ENCODE data around the gene ZNF362.
"Not testable (repeated sequence)": the region's sequence is repeated elsewhere in the genome, so short reads cannot be mapped to it uniquely, and the experiment has no call there.

ZNF362 gene

DNA sequence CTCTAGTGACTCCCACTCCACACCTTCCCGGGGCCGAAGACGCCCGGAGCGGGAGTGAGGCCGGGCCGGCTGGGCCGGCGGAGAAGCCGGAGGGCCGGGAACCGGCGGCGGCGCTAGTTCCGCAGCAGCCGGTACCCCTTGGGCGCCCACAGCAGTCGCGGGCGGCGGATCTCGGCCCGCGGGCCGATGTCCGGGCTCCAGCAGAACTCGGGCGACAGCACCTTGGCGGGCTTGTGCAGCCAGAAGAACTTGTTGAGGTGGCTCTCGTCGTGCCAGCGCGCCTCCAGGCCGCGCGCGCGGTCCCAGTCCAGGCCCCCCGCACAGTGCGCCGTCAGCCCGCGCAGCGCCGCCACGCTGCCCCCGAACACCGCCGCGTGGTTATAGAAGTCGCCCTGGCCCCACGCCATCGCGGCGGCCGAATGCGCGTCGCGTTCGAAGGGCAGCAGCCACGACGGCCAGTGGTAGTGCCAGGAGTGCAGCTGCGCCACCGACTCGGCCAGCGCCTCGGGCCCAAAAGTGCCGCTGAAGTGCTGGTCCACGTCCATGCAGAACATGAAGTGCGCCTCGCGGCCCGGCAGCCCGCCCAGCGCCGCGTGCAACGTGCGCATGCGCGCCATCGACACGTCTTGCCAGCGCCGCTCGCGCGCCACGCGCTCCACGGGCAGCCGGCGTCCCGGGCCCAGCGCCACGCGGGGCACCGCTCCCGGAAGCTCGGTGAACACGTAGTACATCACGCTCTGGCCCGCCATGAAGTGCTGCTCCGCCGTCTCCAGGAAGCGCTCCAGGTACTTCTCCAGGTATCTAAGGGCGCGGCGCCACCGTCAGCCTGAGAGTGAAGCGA lies 50.6 kb downstream of the ZNF362 start:
- no peak for DNase-seq (ENCODE audit: low read depth)

DNA sequence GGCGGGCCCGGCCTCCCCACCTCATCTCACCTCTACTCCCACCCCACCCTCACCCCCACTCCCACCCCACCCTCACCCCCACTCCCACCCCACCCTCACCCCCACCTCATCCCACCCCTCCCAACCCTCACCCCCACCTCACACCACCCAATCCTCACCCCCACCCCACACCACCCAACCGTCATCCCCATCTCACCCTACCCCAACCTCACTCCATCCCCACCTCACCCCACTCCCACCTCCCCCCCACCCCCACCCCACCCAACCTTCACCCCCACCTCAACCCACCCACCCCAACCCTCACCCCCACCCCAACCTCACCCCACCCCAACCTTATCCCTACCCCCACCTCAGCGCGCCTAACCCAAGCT lies 51.2 kb downstream of the ZNF362 start:
- DNase-seq (ENCODE audit: low read depth) = no peak

DNA sequence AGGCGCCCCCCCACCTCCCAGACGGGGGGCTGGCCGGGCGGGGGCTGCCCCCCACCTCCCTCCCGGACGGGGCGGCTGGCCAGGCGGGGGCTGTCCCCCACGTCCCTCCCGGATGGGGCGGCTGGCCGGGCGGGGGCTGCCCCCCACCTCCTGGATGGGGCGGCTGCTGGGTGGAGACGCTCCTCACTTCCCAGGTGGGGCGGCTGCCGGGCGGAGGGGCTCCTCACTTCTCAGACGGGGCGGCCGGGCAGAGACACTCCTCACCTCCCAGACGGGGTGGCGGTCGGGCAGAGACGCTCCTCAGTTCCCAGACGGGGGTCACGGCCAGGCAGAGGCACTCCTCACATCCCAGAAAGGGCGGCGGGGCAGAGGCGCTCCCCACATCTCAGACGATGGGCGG lies 53.1 kb downstream of the ZNF362 start:
- not testable (repeated sequence) for DNase-seq (ENCODE audit: low read depth)

DNA sequence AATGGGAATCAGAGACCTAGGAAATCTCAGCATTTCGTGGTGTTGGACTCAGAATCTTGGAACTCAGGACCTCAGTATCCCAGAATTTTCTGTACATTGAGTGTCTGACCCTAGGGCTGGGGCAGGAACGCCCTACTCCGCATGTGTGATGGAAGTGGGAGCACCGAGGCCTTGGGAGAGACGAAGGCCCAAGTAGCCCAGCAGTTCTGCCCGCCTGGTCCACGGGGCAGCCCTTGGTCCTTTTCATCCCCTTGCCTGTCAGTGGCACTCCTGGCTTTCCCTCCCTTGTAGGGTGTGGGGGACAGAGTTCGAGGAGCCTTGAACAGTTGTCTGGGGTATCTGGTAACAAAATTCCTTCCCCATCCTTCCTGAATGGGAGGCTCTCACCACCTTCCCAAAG lies 54.4 kb downstream of the ZNF362 start:
- DNase-seq (ENCODE audit: low read depth) = no peak

DNA sequence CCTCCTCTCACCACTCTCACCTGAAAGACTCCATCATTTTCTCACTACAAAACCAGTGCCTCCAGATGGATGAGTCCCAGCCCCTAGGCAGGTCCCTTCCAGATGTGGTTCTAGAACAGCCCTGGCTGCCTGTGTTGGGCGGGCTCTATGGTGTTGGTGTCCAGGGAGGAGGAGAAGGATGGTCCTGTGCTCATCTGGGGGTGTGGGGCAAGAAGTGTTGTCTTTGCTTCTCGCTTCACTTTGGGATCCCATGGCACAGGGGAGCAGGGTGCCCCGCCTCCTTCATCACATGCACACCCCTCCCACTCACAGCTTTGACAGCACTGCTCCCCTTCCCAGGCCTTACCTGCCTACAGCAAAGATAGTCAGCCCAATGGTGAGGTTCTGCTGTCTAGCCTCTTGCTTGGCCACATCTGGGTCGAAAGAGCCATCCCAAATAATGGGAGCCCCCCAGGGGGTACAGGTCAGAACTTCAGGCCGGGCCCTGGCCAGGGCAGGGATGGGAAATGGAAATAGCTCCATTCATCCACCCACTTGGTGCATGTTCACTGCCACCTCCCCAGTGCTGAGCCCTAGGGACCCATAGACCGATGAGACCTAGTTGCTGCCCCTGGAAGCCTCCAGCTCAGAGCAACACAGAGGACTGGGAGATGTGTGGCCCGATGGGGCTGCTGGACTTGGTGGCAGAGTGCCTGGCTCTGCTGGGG lies 55.6 kb downstream of the ZNF362 start:
- no peak for DNase-seq (ENCODE audit: low read depth)

DNA sequence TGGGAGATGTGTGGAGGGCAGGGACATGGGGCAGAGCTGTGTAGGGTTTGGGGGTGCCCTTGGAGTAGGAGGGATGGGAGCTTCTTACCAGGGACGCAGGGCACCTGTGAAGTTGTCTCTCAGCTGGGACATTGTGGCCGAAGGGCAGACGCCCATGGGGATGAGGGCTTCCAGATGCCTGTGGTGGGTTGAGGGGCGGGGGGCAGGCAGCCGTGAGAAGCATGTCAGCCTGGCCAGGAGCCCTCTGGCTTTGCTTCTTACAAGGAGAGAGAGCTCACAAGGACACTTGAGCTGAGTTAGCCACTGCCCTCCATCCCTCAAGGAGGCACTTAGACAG lies 56.1 kb downstream of the ZNF362 start:
- DNase-seq (ENCODE audit: low read depth) = no peak

DNA sequence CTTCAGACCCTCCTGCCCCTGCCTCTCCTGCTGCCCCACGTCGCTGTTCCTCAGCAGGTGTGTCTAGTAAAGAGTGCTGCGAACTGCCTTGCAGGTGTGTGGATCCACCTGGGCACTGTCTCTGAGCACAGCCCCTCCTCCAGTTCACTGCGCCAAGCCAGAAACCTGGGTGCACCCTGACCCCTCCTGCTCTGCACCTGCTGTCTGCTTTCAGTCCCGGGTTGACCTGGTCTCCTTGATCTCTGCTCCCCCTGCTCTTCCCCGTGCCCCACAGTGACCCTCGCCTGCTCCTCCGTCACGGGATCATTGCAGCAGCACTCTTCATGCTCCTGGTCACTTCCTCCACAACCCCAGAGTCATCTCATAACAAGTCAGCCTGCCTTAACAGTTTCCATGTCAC lies 58.1 kb downstream of the ZNF362 start:
- DNase-seq (ENCODE audit: low read depth) = no peak

DNA sequence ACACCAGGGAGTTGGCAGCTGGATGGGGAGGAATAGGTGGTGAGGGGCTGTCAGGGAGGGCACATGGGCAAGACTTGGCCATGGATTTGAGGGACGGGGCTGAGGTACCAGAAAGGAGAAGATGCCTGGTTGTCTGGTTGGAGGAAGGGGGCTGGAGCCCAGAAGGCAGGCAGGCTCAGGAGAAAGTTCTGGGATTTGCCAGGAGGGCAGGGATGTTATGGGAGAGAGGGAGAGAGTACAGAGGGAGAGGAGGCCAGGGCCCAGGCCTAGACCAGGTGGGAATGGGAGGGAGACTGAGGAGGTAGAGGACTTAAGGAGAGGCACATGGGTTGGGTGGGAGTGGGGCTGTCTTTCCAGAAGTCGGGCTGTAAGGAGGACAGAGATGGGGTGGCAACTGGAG lies 60.3 kb downstream of the ZNF362 start:
- DNase-seq (ENCODE audit: low read depth) = no peak

DNA sequence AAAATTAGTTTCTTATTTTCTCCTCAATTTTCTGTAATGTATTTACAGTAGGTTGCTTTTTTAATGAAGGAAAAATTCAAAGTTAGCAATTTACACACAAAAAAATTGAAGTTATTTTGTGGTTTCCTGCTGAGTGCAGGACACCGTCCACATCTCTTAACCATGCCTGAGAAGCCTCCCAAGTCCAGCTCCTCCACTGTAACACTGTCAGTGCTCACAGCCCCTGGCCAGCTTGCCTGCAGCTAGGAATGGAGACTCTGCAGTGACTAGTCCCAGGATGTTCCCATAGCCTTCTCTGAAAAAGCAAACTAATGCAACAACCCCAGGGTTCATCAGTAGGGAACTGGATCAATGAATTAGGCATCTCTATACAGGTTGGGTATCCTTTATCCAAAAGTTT lies 61.1 kb downstream of the ZNF362 start:
- DNase-seq (ENCODE audit: low read depth) = no peak

DNA sequence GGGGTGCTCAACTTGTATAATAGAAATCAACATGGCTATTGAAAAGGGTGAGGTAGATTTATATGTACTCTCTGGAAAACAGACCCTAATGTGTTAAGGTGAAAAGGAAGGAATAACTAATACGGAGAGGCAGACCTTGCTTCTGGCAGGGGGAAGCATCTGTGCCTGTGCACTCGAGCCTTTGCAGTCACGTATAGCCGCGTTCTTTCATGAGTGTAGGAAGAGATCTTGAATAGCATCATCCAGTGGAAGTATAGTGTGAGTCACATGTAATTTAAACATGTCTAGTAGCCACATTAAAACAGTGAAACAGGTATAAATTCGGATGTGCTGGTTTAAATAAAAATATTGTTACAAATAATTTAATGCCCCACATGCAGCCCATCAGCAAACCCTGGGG lies 61.7 kb downstream of the ZNF362 start:
- no peak for DNase-seq (ENCODE audit: low read depth)

DNA sequence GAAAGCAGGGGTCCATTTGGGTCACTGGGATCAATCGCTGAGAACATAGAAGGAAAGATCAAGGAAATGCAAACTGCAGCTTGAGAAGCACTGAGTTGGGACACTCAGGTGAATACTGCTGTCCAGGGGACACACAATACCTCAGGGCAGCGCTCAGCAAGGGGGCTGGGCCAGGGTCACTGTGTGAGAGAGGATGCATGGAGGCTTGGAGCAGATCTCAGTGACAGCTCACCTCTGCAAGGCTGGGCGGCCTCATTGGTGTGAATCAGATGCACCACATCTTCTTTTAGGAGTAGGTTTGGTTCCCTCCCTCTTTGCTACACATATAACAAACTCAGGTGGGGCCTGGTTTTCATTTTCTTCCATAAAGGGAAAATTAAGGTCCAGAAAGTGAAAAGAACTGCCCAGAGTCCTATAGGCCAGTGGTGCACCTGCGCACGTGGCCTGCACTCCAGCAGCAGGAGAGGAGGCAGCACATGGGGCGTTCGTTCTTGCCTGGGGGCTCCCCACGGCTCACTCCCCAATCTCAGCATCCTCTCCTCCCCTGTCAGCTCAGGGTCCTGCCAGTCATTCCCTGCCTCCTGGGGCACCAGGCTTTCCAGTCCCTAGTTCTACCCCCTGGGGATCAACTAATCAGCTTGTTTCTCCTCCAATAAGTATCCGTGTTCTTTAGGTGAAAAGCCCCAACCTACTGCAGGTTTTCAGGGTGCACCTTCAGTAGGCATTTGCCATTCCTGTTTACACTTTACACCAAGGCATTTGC lies 63.1 kb downstream of the ZNF362 start:
- no peak for DNase-seq (ENCODE audit: low read depth)

DNA sequence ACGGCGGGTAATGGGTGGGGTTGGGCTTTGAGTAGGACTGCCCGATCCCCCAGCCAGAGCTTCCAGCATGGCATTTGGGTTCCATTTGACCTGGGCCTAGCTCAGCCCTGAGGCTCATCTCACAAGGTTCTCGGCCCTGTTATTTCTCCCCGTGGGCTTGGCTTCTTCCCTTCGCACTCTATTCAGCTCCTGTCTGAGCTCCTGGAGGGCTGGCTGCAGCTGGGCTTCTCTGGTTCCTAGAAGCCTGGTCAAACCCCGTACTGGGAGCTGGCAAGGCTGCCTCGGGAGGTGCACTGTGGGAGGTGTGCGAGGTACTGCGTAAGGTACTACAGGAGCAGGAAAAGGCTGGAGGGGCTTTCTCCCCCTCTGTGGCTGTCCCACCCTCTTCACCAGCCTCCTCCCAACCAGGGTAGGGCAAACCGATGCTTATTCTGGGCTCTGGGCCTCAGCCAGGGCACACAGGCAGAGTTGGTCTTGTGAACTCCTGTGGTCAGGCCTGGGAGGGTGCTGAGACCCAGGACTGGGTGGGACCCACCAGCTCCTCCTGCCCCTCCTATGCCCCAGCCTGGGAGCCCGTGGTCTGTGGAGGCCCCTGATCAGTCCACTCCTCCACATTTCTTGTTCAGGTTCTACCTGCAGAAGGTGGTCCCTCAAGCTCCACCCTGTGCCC lies 63.8 kb downstream of the ZNF362 start:
- no peak for DNase-seq (ENCODE audit: low read depth)

DNA sequence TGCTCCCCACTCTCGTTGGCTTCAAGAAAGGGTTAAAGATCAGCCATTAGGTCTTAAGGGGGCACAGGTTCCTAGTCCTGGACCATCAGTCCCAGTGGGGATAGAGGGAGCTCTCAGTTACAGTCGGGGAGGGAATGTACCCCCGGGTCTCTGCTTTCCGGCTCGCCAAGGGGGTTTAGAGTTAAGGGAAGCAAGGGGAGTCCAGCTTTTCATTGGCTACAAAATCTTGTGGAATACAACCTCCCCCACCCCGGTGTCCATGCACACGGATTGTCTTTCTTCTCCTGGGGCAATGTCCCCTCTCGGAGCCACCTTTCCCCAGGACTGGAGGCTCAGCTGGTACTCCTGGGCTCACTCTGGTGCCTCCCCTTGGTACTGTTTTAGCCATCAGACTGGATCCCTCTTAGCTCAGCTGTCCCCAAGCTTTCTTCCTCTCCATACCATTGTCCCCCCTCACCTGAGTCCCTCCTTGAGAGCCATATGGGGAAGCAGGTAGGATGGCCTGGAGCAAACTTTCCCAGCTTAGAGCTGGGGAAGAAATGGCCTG lies 64.4 kb downstream of the ZNF362 start, which contains the start of gene A3GALT2:
TSS of gene A3GALT2 (minus strand) at position 480 of the 547 bp plus-strand sequence. CDS start at position 480, 0 bp downstream.
- DNase-seq (ENCODE audit: low read depth) = no peak

DNA sequence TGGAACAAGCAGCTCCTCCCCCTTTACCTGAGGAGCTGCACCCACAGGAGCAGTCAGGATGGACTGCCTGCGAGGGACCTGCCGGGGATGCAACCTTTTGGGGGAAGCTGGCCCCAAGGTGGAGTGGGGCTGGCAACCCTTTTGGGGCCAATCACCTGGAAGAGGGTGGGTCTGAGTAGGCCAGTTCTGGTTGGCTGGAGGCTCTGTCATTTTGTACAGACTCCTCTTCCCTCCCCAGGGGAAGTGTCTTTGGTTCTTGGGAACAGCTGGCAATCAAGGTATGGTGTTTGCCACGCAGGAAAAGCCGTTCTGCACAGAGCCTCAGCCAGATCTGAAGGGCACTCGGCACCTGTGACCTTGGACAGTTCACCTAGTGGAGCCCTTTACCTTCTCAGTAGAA lies 64.9 kb downstream of the ZNF362 start:
- DNase-seq (ENCODE audit: low read depth) = no peak

DNA sequence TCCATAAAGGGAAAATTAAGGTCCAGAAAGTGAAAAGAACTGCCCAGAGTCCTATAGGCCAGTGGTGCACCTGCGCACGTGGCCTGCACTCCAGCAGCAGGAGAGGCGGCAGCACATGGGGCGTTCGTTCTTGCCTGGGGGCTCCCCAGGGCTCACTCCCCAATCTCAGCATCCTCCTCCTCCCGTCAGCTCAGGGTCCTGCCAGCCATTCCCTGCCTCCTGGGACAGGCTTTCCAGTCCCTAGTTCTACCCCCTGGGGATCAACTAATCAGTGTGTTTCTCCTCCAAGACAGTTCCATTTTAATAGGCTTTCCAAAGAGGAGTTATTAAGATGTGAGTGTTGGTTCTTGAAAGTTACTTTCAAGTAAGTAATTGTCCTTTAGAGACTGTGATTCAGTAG lies 65.8 kb downstream of the ZNF362 start:
- DNase-seq (ENCODE audit: low read depth) = no peak

DNA sequence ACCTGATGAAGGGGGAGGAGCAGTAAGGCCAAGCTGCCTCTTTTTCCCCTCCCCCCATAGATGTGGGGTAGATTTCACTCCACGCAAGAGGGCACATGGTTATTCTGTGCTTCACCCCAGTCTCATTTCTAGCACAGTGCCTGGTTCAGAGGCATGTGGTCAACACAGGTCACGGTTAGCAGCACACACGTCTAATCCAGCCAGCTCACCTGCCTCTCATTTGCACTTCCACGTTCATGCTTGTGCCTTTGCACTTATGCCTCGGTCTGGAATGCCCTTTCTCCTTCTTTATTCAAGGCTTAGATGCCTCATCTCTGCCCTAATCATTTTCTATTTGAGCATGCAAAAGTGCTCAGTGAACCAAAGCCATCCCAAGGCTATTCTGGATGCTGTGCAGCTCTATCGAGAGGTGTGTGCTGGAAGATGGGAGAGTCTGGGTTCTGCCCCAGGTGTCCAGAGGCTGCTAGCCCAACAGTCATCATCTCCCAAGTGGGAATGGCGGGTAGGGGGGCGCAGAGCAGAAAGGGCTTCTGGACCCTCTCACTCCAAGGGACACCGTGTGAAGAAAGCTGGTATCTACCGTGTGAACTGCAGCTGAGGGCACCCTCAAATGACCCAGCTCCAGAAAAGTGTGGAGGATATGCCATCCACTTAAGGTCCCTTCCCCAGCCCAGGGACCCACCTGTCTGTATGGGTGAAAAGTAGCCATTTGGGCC lies 66.7 kb downstream of the ZNF362 start:
- no peak for DNase-seq (ENCODE audit: low read depth)

DNA sequence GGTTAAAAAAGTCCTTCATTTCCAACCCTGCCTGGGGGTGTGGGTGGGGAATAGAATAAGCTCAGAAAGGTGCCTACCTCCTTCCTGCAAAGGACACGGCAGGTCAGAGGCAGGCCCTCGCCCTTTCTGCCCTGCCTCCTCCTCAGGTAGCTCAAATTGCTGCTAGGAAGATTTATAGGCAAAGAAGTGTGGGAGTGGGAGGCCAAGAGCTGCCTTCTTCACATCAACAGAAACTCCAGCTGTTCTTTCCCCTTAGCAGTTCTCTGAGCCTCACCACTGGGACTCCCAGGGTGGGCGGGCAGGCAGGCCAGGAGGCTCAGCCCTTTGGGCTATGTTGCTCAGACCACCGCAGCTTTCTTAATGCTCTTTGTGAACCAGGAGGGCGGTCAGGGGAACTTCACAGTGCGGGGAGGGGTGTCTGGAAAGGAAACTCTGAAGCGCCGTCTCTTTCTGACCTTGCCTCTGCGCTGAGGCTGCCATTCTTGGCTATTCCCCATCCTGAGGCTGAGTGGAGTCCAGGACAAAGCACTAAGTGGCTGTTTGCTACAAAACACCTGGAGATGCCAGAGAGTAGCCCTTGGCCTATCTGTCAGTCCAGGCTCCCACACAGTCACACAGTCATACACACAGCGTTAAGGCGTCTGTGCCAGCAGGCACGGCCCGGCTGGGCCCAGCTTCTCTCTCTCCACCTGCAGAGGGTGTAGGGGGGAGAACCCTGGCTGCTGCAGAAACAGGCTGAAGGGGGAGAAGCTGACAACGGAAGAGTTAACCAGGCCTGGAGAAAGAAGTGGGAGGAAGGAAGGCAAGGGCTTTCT lies 67.6 kb downstream of the ZNF362 start:
- no peak for DNase-seq (ENCODE audit: low read depth)

DNA sequence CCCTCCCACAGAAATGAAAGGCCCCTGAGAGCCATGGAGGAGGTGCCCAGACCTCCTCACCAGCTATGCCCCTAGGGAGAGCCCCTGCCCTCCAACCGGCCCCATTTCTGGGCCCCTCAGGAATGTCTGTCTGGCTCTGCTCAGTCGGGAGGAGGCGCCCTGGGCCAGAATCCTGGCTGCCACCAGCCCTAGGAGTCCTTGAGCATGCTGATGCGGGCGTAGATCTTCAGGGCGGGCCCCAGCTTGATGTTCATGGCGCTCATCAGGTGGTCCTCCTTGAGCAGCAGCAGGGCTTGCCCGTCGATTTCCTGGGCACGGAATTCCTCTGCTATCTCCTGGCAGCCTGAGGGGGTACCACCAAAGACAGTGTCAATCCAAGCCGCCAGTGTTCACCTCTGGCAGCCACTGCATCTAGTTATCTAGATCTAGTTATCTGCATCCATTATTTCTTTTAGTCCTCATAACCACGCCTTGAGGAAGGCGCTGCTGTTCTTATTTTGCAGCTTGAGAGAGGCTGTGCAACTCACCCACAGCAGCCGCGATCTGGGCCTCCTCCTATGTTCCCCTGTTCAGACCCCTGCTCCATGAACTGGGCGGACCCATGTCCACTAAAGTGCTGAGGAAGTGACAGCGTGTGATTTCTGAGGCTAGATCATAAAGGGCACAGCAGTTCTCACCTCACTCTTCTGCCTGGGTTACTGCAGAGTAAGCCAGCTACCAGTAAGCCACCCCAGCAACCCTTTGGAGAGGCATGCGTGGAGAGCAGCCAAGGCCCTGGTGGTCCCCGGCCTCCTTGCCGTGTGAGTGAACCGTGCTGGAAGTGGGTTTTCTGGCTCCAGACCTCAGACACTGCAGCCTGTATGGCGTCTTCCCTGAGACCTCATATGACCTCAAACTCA lies 68.6 kb downstream of the ZNF362 start:
- no peak for DNase-seq (ENCODE audit: low read depth)

DNA sequence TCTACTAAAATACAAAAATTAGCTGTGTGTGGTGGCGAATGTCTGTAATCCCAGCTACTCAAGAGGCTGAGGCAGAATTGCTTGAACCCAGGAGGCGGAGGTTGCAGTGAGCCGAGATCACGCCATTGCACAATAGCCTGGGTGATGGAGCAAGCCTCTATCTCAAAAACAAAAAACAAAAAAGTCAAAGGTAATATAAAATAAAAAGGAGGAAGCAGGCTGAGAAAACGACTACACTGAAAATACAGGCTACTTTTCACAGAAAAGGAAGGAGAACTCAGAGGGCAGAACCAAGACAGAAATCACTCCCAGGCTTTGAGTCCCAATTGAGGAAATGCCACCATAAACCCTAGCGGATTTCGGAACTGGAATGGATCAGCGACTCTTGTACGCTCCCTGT lies 70.5 kb downstream of the ZNF362 start:
- no peak for DNase-seq (ENCODE audit: low read depth)

Data from fibroblast of gingiva (primary cell).